H1 (cell line): ENCODE results near the gene AQP6. TPM values are rescaled to one million over a fixed set of nuclear protein-coding genes. Genes with fewer than 3 reads are reported as not detected.

ENCODE experiments used
- CEBPB ChIP-seq: IDR thresholded peaks from 2 replicates; pipeline ENCODE4 v1.6.1; 2012; ENCODE audit warnings: low read depth, low read length
- E2F6 ChIP-seq: IDR thresholded peaks from 2 replicates; pipeline ENCODE4 v1.6.1; 2012; ENCODE audit warnings: inconsistent platforms
- NRF1 ChIP-seq: IDR thresholded peaks from 2 replicates; pipeline ENCODE4 v1.6.1; 2011; ENCODE audit warnings: mild to moderate bottlenecking, low read depth, low read length, improper control_type of control experiment
- SIX5 ChIP-seq: IDR thresholded peaks from 2 replicates; pipeline ENCODE4 v1.6.1; 2011; ENCODE audit warnings: mild to moderate bottlenecking, low read depth, low read length
- SP1 ChIP-seq: IDR thresholded peaks from 2 replicates; pipeline ENCODE4 v1.6.1; 2011; ENCODE audit warnings: low read depth, low read length
- SUZ12 ChIP-seq: fragments of 200-600 bp; sonication (generic); IDR thresholded peaks from 2 replicates; pipeline ENCODE4 v1.6.1; 2012; ENCODE audit warnings: mild to moderate bottlenecking, inconsistent platforms, low read length, moderate library complexity, mixed read lengths
- TBP ChIP-seq: IDR thresholded peaks from 2 replicates; pipeline ENCODE4 v1.6.1; 2011; ENCODE audit warnings: low read depth, low read length, improper control_type of control experiment
- polyA plus RNA-seq, 7 experiments: library from polyadenylated mRNA; depleted of rRNA in 3 of 7; stranded (reverse) in 5 of 7; unstranded in 2 of 7; fragments of >200 nt in 5 of 7; fragments of 200-250 nt in 2 of 7; gene quantifications; 1 replicate in 5 of 7; 2 replicates in 1 of 7; 4 replicates in 1 of 7; pipeline versions ENCODE4 v1.2.1 to v1.2.3, GENCODE V29; 2011 to 2013; ENCODE audit warnings: missing spikeins in 2 of 7, mixed read lengths in 2 of 7
- total RNA-seq: library from RNA; stranded (reverse); fragmentation: NEBNext Ultra II Directional; extraction: Animal tissue kit (Norgen Biotek cat#: 25700); gene quantifications from 2 replicates; pipeline ENCODE4 v1.2.1, GENCODE V29; 2021

Gene AQP6
- total and polyA plus RNA-seq, 2 of the 8 experiments (the other 6 are each of a cell fraction or from before 2014, with no cell fraction given): 0.03 to 0.17 TPM

GRCh38 chr12:49923880-49924556 lies 48.7 kb upstream of the AQP6 start (continued):
- no peak for TF ChIP-seq CEBPB
- TF ChIP-seq SUZ12: no peak
- TF ChIP-seq SIX5: no peak
- TF ChIP-seq SP1: no peak
- no peak for TF ChIP-seq NRF1
- TF ChIP-seq TBP: no peak
- no peak for TF ChIP-seq E2F6
